Left renal cortex interstitium (tissue), 4 donors: ENCODE measurements around the gene C1QL1. TPM values are rescaled to one million over a fixed set of nuclear protein-coding genes. Genes with fewer than 3 reads are reported as not detected.

Source experiments
- DNase-seq, 4 donors: peaks; one replicate each; pipeline ENCODE4 v3.0.0-alpha.2; 2013; ENCODE audit warnings: low read depth in 4 of 4, low spot score in 2 of 4, missing footprints in 1 of 4
- polyA plus RNA-seq, 4 donors: library from polyadenylated mRNA; unstranded; fragments of 120-200 nt; gene quantifications; one replicate each; pipeline ENCODE4 v1.2.1, GENCODE V29; 2013; ENCODE audit not compliant: insufficient read length in 4 of 4

C1QL1 gene
- polyA plus RNA-seq, 4 donors: 2.0 to 3.6 (median 3.0) TPM

DNA sequence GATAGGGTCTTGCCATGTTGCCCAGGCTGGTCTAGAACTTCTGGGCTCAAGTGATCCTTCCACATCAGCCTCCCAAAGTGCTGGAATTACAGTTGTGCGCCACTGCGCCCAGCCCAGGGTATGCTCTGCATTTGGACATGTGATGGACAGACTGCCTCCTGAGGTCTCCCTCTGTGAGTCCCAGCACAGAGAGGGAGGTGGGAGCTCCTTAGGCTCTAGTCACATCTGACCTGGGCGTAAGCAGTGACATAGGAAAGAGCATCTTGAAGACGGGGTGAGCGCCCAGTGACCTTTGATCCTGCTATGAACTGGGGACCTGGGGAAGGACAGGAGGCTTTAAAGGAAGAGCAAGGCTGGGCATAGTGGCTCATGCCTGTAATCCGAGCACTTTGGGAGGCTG, 50.6 kb downstream of the C1QL1 start:
- DNase-seq: no peak

DNA sequence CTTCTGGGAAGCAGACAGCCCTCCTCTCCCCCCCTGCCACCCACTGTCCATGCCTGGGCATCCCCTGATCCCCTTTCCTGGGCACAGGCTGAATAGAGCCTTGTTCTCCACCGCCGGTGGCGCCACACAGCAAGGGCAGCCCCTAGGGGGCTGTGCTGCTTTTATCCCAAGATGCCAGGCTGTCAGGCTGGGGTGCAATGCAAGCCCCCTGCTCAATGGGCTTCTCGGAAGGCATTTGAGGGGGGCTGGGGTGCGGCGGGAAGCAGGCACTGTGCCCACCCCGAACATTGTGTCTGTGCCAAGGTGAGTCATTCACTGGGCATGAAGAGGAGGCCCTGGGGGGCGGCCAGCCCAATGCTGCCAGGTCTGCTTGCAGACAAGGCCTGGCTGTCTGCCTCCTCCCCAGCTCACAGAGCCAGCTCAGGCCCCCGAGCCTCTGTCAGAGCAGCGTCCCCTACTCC, 51.3 kb downstream of the C1QL1 start:
- DNase-seq: no peak

DNA sequence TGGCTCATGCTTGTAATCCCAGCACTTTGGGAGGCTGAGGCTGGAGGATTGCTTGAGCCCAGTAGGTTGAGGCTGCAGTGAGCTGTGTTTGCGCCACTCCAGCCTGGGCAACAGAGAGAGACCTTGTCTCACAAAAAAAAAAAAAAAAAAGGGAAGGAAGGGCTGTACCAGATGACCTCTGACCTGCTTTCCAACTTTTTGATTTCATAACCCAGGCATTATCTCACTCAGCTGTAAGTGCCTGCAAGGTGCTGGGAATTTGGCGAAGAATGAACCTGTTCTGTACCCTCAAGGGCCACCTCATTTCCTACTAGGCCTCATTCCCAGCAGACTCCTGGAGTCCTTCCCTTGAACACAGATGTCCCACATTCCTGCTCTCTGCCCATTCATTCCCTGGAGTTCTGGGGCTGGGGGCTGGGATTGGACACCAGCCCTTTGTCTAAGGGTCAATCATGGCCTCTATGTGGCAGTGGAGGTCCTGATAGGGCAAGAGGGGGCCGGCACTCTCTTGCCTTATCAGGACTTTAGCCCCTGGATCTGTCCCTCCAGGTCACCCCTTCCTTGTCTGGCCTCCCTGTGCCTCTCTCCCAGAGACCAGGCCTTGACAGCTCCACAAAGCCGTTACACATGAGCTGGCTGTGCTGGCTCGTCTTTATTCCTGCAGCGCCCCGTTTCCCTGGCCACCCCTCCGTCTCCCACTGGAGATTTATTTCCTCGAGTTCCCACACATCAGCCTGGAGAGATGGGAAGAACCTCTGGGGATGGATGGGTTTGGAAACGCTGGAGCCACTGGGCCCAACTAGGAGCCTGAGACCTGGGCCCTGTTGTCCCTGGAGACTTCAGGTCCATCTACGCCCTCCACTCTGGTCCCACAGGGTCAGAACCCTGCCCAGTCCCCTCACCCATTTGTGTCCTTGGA, 52.0 kb downstream of the C1QL1 start:
- DNase-seq: no peak

DNA sequence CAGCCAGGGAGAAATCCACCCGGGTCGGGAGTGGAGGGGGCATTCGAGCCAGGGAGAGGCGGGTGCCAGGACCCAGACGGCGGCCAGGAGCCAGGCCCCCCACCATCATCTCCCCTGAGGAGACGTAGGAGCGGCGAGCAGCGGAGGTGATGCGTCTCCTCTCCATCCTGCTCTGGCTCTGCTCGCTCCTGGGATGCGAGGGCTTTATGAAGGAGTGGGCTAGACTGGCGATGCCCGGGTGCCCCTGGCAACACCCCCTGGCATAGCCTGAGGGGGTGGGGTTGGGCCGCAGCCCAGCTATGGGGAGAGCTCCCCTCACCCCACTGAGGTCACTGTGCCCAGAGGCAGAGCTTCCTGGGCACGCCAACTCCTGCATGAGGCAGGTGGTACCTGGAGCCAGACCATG, 52.8 kb downstream of the C1QL1 start, which contains the start of gene GFAP:
TSS of gene GFAP (minus strand) at position 180 of the 406 bp plus-strand sequence. CDS start at position 166, 14 bp downstream.
- no peak for DNase-seq

DNA sequence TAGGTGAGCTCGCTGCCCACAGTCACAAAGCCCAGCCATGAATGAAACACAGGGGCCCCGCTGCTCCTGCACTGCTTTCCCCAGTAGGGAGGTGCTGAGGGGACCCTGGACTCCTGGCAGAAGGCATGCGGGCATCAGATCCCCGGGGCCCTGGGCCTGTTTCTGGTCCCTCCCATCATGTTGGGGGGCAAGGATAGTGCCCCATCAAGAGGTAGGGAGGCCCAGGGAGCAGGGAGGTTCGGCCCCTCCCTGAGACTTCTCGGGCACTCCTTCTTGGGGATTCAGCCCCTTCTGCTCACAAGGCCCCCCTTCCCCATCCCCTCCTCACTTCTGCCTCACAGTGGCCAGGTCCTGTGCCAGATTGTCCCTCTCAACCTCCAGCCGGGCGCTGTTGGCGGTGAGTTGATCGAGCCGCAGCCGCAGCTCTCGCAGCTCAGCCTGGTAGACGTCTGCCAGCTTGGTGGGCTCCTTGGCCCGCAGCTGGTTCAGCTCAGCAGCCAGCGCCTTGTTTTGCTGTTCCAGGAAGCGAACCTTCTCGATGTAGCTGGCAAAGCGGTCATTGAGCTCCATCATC, 53.3 kb downstream of the C1QL1 start:
- DNase-seq: no peak

DNA sequence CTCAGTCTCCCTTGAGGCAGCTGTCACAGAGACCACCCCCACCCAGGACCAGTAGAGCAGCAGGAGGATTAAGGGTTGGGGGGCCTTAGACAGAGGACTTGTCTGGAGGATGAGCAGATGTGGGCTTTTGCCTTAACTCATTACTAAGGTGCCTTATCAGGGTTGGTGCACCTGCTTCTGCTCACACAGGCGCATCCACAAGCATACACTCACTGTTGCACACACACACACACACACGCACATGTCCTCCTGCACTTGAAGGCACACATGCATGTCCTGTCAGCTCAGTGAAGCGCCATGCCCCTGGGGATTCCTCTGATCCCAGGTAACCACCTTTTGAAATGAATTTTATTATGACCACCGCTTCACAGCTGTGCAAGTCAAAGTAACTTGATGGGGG, 54.0 kb downstream of the C1QL1 start:
- no peak for DNase-seq

DNA sequence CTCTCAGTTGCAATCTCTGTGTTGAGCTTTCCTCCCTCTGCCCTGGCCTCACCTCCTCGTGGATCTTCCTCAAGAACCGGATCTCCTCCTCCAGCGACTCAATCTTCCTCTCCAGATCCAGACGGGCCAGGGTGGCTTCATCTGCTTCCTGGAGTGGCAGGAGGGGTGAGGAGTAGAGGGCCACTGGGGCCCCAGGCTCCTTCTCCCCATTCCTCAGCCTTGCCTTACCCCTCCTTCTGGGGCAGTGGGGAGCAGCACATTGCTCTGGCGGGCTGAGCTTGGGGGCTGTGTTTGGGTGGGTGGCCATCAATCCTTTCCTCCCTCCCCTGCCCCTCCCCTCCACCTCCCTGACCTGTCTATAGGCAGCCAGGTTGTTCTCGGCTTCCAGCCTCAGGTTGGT, 54.4 kb downstream of the C1QL1 start:
- no peak for DNase-seq

DNA sequence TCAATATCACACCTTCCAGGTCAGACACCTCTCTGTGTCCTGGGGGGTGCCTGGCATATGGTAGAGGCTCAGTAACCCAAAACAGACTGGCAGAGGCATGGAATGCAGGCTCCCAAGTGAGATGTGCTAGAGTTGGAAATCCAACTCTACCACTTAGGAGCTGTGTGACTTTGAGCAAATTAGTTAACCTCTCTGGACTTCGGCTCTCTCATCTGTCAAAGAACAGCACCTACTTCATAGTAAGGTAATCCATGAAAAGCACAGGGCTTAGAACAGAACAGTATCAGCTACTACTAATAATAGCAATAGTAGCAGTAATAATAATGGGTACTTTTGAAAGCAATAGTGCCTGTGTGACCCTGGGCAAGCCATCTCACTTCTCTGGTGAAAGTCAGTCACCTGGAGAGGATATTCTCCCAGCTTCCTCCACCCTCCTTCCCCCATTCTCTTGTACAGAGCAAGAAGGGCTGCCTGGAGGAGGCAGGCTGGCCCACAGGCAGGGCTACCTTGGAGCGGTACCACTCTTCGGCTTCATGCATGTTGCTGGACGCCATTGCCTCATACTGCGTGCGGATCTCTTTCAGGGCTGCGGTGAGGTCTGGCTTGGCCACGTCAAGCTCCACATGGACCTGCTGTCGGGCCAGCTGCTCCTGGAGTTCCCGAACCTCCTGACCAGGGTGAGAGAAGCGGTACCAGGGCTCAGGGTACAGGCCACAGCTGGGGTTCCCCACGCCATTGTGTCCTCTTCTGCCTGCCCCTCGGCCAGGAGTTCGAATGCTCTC, 55.1 kb downstream of the C1QL1 start:
- no peak for DNase-seq

DNA sequence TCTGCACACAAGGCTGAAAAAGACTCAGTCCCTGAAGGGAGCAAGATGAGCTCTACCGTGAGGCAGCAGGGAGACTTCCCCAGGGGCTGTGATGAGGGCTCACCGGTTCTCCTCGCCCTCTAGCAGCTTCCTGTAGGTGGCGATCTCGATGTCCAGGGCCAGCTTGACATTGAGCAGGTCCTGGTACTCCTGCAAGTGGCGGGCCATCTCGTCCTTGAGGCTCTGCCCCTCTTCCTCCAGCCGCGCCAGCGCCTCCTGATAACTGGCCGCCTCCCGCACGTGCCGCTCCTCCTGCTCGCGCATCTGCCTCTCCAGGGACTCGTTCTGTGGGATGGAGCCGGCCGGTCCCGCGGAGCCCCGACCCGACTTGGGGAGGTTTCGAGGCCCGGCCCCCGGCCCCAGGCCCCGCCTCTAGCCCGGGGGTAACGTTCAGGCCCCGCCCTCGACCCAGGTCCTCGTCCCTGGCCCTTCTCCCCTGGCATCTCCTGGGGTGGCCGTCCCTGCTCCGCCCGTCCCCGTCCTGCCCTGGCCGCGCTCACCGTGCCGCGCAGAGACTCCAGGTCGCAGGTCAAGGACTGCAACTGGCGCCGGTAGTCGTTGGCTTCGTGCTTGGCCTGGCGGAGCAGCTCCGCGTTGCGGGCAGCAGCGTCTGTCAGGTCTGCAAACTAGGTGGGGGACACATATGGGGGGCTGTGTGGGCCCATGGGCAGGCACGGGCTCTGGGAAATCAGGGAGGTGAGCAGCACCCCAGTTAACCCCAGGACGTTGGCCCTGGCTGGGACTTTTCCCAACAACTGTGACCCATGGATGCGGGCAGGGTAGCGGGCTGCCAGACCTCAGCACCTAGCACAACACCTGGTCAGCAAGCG, 56.7 kb downstream of the C1QL1 start:
- DNase-seq: peak in 1 of 4 donors; percentile 27

DNA sequence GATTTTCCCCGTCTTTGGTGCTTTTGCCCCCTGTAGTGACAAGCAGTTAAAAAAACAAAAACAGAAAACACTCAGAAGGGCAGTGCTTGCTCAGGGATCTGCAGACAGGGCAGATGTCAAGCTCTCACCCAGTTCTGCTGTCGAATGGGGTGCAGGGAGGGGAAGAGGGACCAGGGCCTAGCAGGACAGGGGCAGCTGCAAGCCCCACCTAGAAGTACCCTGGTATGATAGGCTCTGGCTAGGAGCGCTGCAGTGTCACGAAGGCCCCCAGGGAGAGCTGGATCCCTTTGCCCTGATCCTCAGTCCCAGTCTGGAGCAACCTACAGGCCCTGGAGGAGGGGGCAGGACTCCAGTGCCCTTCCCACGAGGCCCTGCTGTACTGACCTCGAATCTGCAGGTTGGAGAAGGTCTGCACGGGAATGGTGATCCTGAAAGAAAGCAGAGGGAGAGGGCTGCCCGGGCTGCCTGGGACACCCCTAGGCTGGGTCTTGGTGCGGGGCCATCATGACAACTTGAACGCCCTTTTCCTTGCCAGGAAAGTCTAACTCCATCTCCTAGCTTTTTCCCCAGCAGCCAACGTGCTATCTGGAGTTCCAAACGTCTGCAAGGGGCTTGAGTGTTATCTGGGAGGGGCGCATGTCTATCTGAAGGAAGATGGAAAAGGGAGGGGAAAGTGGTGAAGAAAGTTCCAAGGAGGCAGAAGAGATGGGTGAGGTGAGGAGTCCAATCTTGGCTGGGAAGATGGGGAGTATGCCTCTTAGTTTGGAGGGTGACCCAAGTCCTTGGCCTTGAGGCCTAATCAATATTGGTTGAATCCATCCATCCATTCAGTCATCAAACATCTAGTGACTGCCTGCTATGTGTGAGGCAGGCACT, 57.6 kb downstream of the C1QL1 start:
- DNase-seq: no peak

Other genes with a start within 250 kb of the C1QL1 start
- 1 to 10 TPM; 2.2 to 4.6 (median 3.2) TPM for gene ADAM11, start 209.3 kb downstream of the C1QL1 start, polyA plus RNA-seq
- gene GJC1, start 138.0 kb downstream of the C1QL1 start, polyA plus RNA-seq: 10 to 100 TPM; 21.4 to 27.1 (median 23.8) TPM
- 1 to 10 TPM in 3 of 4 donors, under 1 TPM in 1; 0.88 to 1.7 (median 1.2) TPM for gene HIGD1B, start 120.4 kb downstream of the C1QL1 start, polyA plus RNA-seq
- 100 to 1,000 TPM in 2 of 4 donors, 10 to 100 TPM in 2; 93.7 to 126 (median 105) TPM for gene EFTUD2, start 68.9 kb downstream of the C1QL1 start, polyA plus RNA-seq
- 1 to 10 TPM in 1 of 4 donors, under 1 TPM in 3; 0.78 to 8.3 (median 0.89) TPM for gene GFAP, start 52.8 kb downstream of the C1QL1 start, polyA plus RNA-seq
- 10 to 100 TPM in 3 of 4 donors, 1 to 10 TPM in 1; 7.3 to 20.8 (median 14.3) TPM for gene KIF18B, start 20.5 kb downstream of the C1QL1 start, polyA plus RNA-seq
- gene DCAKD, start 83.3 kb upstream of the C1QL1 start, polyA plus RNA-seq: 10 to 100 TPM; 46.3 to 69.4 (median 57.5) TPM
- gene NMT1, start 93.0 kb upstream of the C1QL1 start, polyA plus RNA-seq: 10 to 100 TPM; 70.3 to 95.5 (median 74.2) TPM
- 10 to 100 TPM; 21.1 to 38.0 (median 30.0) TPM for gene PLCD3, start 164.2 kb upstream of the C1QL1 start, polyA plus RNA-seq
- 10 to 100 TPM; 11.4 to 19.0 (median 16.9) TPM for gene ACBD4, start 167.4 kb upstream of the C1QL1 start, polyA plus RNA-seq
- 10 to 100 TPM; 36.3 to 44.6 (median 43.1) TPM for gene HEXIM1, start 180.2 kb upstream of the C1QL1 start, polyA plus RNA-seq
- gene HEXIM2, start 193.6 kb upstream of the C1QL1 start, polyA plus RNA-seq: 10 to 100 TPM; 11.8 to 19.8 (median 16.6) TPM